Body of pancreas (tissue), 4 donors: ENCODE data around the gene LNX1.

ENCODE experiments used
- CTCF ChIP-seq, 7 experiments: fragments of 450-650 bp in 4 of 7; fragments of 200-600 bp in 3 of 7; sonication (generic) in 3 of 7; IDR thresholded peaks; one replicate each; pipeline ENCODE4 v1.5.1; 2016 to 2019; ENCODE audit warnings: antibody characterized with exemption in 7 of 7
- POLR2A ChIP-seq, 3 donors: fragments of 450-650 bp; IDR thresholded peaks; one replicate each; pipeline ENCODE4 v1.6.1; 2016; ENCODE audit warnings: antibody characterized with exemption in 3 of 3, mild to moderate bottlenecking in 2 of 3

GRCh38 chr4:53580274-53580673 is 11.0 kb downstream of the LNX1 start:
- no peak for TF ChIP-seq CTCF (IDR thresholded peaks at IDR 0.05)
- no peak for TF ChIP-seq POLR2A (IDR thresholded peaks at IDR 0.05)
